CD14-positive monocyte (primary cell): ENCODE measurements around the gene CYP26C1. TPM values are rescaled to one million over a fixed set of nuclear protein-coding genes. Genes with fewer than 3 reads are reported as not detected.

Source experiments
- DNase-seq, 3 donors: peaks; one replicate each; pipeline ENCODE4 v3.0.0-alpha.2; 2011 to 2022
- H2AFZ ChIP-seq: 2 replicates; pipeline ENCODE4 v1.6.0; 2012; ENCODE audit warnings: mild to moderate bottlenecking, low read depth, low read length, inconsistent platforms; ENCODE audit not compliant: insufficient read depth, poor library complexity, severe bottlenecking
- H3K27ac ChIP-seq, 2 donors: 1 replicate in 1 of 2; 2 replicates in 1 of 2; pipeline ENCODE4 v1.5.1; 2012 to 2013; ENCODE audit warnings: low read length in 2 of 2, control low read depth in 1 of 2, inconsistent platforms in 1 of 2, low read depth in 1 of 2, mild to moderate bottlenecking in 1 of 2
- H3K27me3 ChIP-seq, 2 donors: one replicate each; pipeline versions ENCODE4 v1.6.0 to v1.6.1; 2011 to 2013; ENCODE audit warnings: low read length in 2 of 2; ENCODE audit not compliant: control insufficient read depth in 2 of 2, insufficient read depth in 2 of 2
- H3K36me3 ChIP-seq, 2 donors: replicated peaks in 1 of 2; 1 replicate in 1 of 2; 2 replicates in 1 of 2; pipeline versions ENCODE4 v1.5.1 to v1.6.1; 2012 to 2013; ENCODE audit warnings: low read length in 2 of 2, control low read depth in 1 of 2, inconsistent platforms in 1 of 2, mild to moderate bottlenecking in 1 of 2; ENCODE audit not compliant: insufficient read depth in 2 of 2, control insufficient read depth in 1 of 2
- H3K4me1 ChIP-seq, 2 donors: 1 replicate in 1 of 2; 2 replicates in 1 of 2; pipeline versions ENCODE4 v1.5.1 to v1.6.1; 2012 to 2013; ENCODE audit warnings: low read length in 2 of 2, control low read depth in 1 of 2, inconsistent platforms in 1 of 2, mild to moderate bottlenecking in 1 of 2, moderate library complexity in 1 of 2; ENCODE audit not compliant: insufficient read depth in 2 of 2, control insufficient read depth in 1 of 2
- H3K4me2 ChIP-seq: replicated peaks from 2 replicates; pipeline ENCODE3; 2012; ENCODE audit warnings: low read length, moderate library complexity, mild to moderate bottlenecking; ENCODE audit not compliant: poor library complexity, severe bottlenecking; ENCODE audit errors: extremely low read depth
- H3K4me3 ChIP-seq, 3 experiments: fragments of 200-600 bp in 1 of 3; sonication (generic) in 1 of 3; replicated peaks in 1 of 3; 1 replicate in 2 of 3; 2 replicates in 1 of 3; pipeline ENCODE4 v1.5.1; 2011 to 2013; ENCODE audit warnings: low read length in 3 of 3, mild to moderate bottlenecking in 3 of 3, control low read depth in 2 of 3, low read depth in 2 of 3, inconsistent platforms in 1 of 3, moderate library complexity in 1 of 3
- H3K79me2 ChIP-seq: 2 replicates; pipeline ENCODE4 v1.6.0; 2012; ENCODE audit warnings: mild to moderate bottlenecking, control low read depth, inconsistent platforms, low read length, moderate library complexity; ENCODE audit not compliant: insufficient read depth
- H3K9ac ChIP-seq: 2 replicates; pipeline ENCODE4 v1.6.0; 2017; ENCODE audit warnings: low read length, mild to moderate bottlenecking; ENCODE audit not compliant: insufficient read depth, poor library complexity, severe bottlenecking
- H3K9me3 ChIP-seq, 2 donors: replicated peaks in 1 of 2; 1 replicate in 1 of 2; 2 replicates in 1 of 2; pipeline versions ENCODE4 v1.5.1 to v1.6.1; 2012 to 2013; ENCODE audit warnings: low read length in 2 of 2, control low read depth in 1 of 2; ENCODE audit not compliant: control insufficient read depth in 1 of 2, insufficient read depth in 1 of 2
- H4K20me1 ChIP-seq: 2 replicates; pipeline ENCODE4 v1.6.0; 2012; ENCODE audit warnings: mild to moderate bottlenecking, low read length, control low read depth, moderate library complexity; ENCODE audit not compliant: insufficient read depth
- H3K27ac Mint-ChIP-seq, 7 donors: one replicate each; pipeline ENCODE4 v1.8.0; 2020; ENCODE audit warnings: mild to moderate bottlenecking in 7 of 7, mixed read lengths in 7 of 7, moderate library complexity in 6 of 7, inconsistent platforms in 2 of 7
- H3K27me3 Mint-ChIP-seq, 3 donors: one replicate each; pipeline ENCODE4 v1.8.0; 2021 to 2022; ENCODE audit warnings: low read depth in 3 of 3, mild to moderate bottlenecking in 3 of 3, mixed read lengths in 3 of 3, moderate library complexity in 3 of 3, inconsistent platforms in 1 of 3
- H3K36me3 Mint-ChIP-seq, 2 donors: one replicate each; pipeline ENCODE4 v1.8.0; 2020; ENCODE audit warnings: mixed read lengths in 2 of 2, inconsistent platforms in 1 of 2, mild to moderate bottlenecking in 1 of 2
- H3K4me1 Mint-ChIP-seq: one replicate; pipeline ENCODE4 v1.8.0; 2020; ENCODE audit warnings: mild to moderate bottlenecking, mixed read lengths
- H3K4me3 Mint-ChIP-seq, 2 donors: one replicate each; pipeline ENCODE4 v1.8.0; 2020; ENCODE audit warnings: mild to moderate bottlenecking in 2 of 2, mixed read lengths in 2 of 2, moderate library complexity in 1 of 2
- H3K9me3 Mint-ChIP-seq, 7 donors: one replicate each; pipeline ENCODE4 v1.8.0; 2020 to 2022; ENCODE audit warnings: mixed read lengths in 7 of 7, mild to moderate bottlenecking in 6 of 7, moderate library complexity in 6 of 7, inconsistent platforms in 2 of 7
- CTCF ChIP-seq: fragments of 200-600 bp; IDR thresholded peaks from one replicate; pipeline ENCODE4 v1.8.0; 2022; ENCODE audit warnings: antibody characterized with exemption, mild to moderate bottlenecking
- WGBS: methylation state at CpG from one replicate; pipeline ENCODE4 v1.1.5; 2013; ENCODE audit warnings: missing lambda C conversion rate; ENCODE audit not compliant: insufficient coverage; 5-methylcytosine and 5-hydroxymethylcytosine counted together
- intact Hi-C, 2 donors: fragments of 100-400 bp; cut with micrococcal nuclease; formaldehyde crosslinking; loops; one replicate each; pipeline versions ENCODE4 v1.15.0 to v1.15.1; 2023
- polyA plus RNA-seq, 3 donors: library from polyadenylated mRNA; depleted of rRNA in 1 of 3; unstranded in 2 of 3; stranded (reverse) in 1 of 3; fragments of 300-500 nt in 2 of 3; fragments of >200 nt in 1 of 3; fragmentation: Illumina TruSeq in 2 of 3; gene quantifications; 1 replicate in 2 of 3; 2 replicates in 1 of 3; pipeline ENCODE4 v1.2.3, GENCODE V29; 2012 to 2021

Gene CYP26C1
- polyA plus RNA-seq, 3 donors, result not detected

DNA sequence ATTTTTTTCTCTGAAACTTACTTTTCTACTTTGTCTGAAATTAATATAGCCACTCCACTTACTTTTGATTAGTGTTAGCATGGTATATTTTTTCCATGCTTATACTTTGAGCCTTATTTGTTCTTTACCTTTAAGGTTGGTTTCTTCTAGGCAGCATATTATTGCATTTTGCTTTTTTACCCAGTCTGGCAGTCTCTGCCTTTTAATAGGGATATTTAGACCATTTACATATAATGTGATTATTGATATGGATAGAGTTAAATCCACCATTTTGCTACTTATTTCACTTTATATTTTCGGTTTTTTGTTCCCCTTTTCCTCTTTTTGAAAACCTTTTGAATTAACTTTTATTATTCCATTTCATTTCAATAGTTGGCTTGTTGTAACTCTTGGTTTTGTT lies 43.4 kb downstream of the CYP26C1 start:
- no peaks in the 10 kb centered on the region for H3K36me3 Mint-ChIP-seq
- no peak overlapping the region for H3K4me3 Mint-ChIP-seq
- DNase-seq, result no peak
- WGBS, result no CpG with 5 or more reads among the region's 1 CpG
- no peak for TF ChIP-seq CTCF
- Histone ChIP-seq H3K79me2 (no peaks in the 10 kb centered on the region), H3K27ac (no peak overlapping the region), H3K4me1 (no peaks in the 10 kb centered on the region), H4K20me1 (no peaks in the 10 kb centered on the region), H3K4me3 (no peak overlapping the region), H3K9ac (no peak overlapping the region), H3K27me3 (no peaks in the 10 kb centered on the region), H2AFZ (no peak overlapping the region), H3K9me3 (no peaks in the 10 kb centered on the region), H3K4me2 (no peak overlapping the region), H3K36me3 (no peaks in the 10 kb centered on the region)
- peaks cover 0 to 10% (median 3%) of the 10 kb centered on the region in 7 donors for H3K9me3 Mint-ChIP-seq
- peaks cover 2 to 3% (median 3%) of the 10 kb centered on the region in 3 donors for H3K27me3 Mint-ChIP-seq
- no peak overlapping the region for H3K27ac Mint-ChIP-seq
- intact Hi-C loops, result no loop called here
- H3K4me1 Mint-ChIP-seq, result no peaks in the 10 kb centered on the region

DNA sequence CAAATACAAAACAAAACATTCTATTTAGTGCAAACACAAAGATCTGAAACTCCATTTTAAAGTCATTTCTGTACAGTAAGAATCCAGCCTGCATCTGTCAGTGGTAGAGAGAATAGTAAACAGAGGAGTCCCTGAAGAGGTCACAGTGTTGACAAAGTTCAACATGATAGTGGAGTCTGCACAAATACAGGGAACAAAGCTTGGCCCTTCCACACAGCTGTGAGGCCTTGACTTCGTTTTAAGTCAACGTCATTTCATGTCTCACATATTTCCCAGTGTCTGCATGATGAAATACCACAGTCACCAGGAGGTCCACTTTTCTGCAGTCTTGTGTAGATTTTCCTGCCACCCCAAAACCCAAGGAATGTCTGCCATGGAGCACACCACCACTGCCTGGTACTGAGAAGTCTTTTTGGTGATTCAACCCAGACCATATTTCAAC lies 46.1 kb downstream of the CYP26C1 start:
- no peaks in the 10 kb centered on the region for H3K36me3 Mint-ChIP-seq
- DNase-seq, result no peak
- no peak overlapping the region for H3K27ac ChIP-seq
- H3K4me1 Mint-ChIP-seq, result no peaks in the 10 kb centered on the region
- H3K9me3 ChIP-seq, result no peaks in the 10 kb centered on the region
- H3K9me3 Mint-ChIP-seq, result peaks cover 0 to 9% (median 3%) of the 10 kb centered on the region in 7 donors
- no peak overlapping the region for H3K4me3 ChIP-seq
- WGBS, result 100% methylated on average over 2 of the region's 2 CpGs
- no peak overlapping the region for H3K4me2 ChIP-seq
- TF ChIP-seq CTCF, result no peak
- no peak overlapping the region for H3K4me3 Mint-ChIP-seq
- intact Hi-C loops, result no loop called here
- H3K27me3 ChIP-seq, result no peaks in the 10 kb centered on the region
- H3K9ac ChIP-seq, result no peak overlapping the region
- H3K4me1 ChIP-seq, result no peaks in the 10 kb centered on the region
- H3K36me3 ChIP-seq, result no peaks in the 10 kb centered on the region
- H3K27me3 Mint-ChIP-seq, result peaks cover 2% of the 10 kb centered on the region in 3 donors
- H3K79me2 ChIP-seq, result no peaks in the 10 kb centered on the region
- no peak overlapping the region for H2AFZ ChIP-seq
- H4K20me1 ChIP-seq, result no peaks in the 10 kb centered on the region
- no peak overlapping the region for H3K27ac Mint-ChIP-seq
